ENCODE data around the gene TRIP4.

TRIP4 gene

GRCh38 chr15:64400583-64400982 is 12.9 kb downstream of the TRIP4 start:
- no peak overlapping the region for H3K4me3 ChIP-seq (replicated peaks; ENCODE audit: low read depth, low read length)
- TF ChIP-seq CTCF (IDR thresholded peaks at IDR 0.05; ENCODE audit: low read depth, low read length, missing control alignments): no peak
- DNase-seq (ENCODE audit: extremely low read depth, low read depth): no peak

GRCh38 chr15:64412216-64412615 is 24.6 kb downstream of the TRIP4 start:
- DNase-seq (ENCODE audit: extremely low read depth, low read depth): no peak
- H3K4me3 ChIP-seq (replicated peaks; ENCODE audit: low read depth, low read length): no peak overlapping the region
- no peak for TF ChIP-seq CTCF (IDR thresholded peaks at IDR 0.05; ENCODE audit: low read depth, low read length, missing control alignments)

GRCh38 chr15:64422697-64423096 is 35.1 kb downstream of the TRIP4 start:
- no peak for TF ChIP-seq CTCF (IDR thresholded peaks at IDR 0.05; ENCODE audit: low read depth, low read length, missing control alignments)
- H3K4me3 ChIP-seq (replicated peaks; ENCODE audit: low read depth, low read length): no peak overlapping the region
- no peak for DNase-seq (ENCODE audit: extremely low read depth, low read depth)

- no peak overlapping the region for H3K4me3 ChIP-seq (replicated peaks; ENCODE audit: low read depth, low read length)
- DNase-seq (ENCODE audit: extremely low read depth, low read depth): no peak
- no peak for TF ChIP-seq CTCF (IDR thresholded peaks at IDR 0.05; ENCODE audit: low read depth, low read length, missing control alignments)
Observed at GRCh38 chr15:64423970-64424369, 36.3 kb downstream of the TRIP4 start.

- no peak overlapping the region for H3K4me3 ChIP-seq (replicated peaks; ENCODE audit: low read depth, low read length)
- no peak for DNase-seq (ENCODE audit: extremely low read depth, low read depth)
- no peak for TF ChIP-seq CTCF (IDR thresholded peaks at IDR 0.05; ENCODE audit: low read depth, low read length, missing control alignments)
Observed at GRCh38 chr15:64425221-64425620, 37.6 kb downstream of the TRIP4 start.

- no peak overlapping the region for H3K4me3 ChIP-seq (replicated peaks; ENCODE audit: low read depth, low read length)
- TF ChIP-seq CTCF (IDR thresholded peaks at IDR 0.05; ENCODE audit: low read depth, low read length, missing control alignments): no peak
- no peak for DNase-seq (ENCODE audit: extremely low read depth, low read depth)
Observed at GRCh38 chr15:64426845-64427465, 39.3 kb downstream of the TRIP4 start.

GRCh38 chr15:64429448-64429847 is 41.8 kb downstream of the TRIP4 start:
- no peak for DNase-seq (ENCODE audit: extremely low read depth, low read depth)
- no peak overlapping the region for H3K4me3 ChIP-seq (replicated peaks; ENCODE audit: low read depth, low read length)
- TF ChIP-seq CTCF (IDR thresholded peaks at IDR 0.05; ENCODE audit: low read depth, low read length, missing control alignments): no peak

Measured in HFF-Myc (cell line).